Heart left ventricle (tissue), 16 donors: ENCODE results near the gene ADPRHL1. TPM values are rescaled to one million over a fixed set of nuclear protein-coding genes. Genes with fewer than 3 reads are reported as not detected.
"Not testable (repeated sequence)": the region's sequence is repeated elsewhere in the genome, so short reads cannot be mapped to it uniquely, and the experiment has no call there.

Source experiments
- ATAC-seq, 4 donors: fragments of 200-7000 bp; cut with Tn5 transposase; one replicate each; pipeline ENCODE4 v1.9.1; 2020 to 2022; ENCODE audit warnings: moderate library complexity in 4 of 4, mild to moderate bottlenecking in 3 of 4, moderate number of reproducible peaks in 1 of 4
- DNase-seq, 5 donors: peaks; one replicate each; pipeline ENCODE4 v3.0.0-alpha.2; 2020
- H3K27ac ChIP-seq, 12 donors: fragments of 200-600 bp; sonication (generic) in 4 of 12; one replicate each; pipeline versions ENCODE4 v1.5.0 to v1.8.0; 2016 to 2022; ENCODE audit warnings: mild to moderate bottlenecking in 2 of 12
- H3K27me3 ChIP-seq, 9 donors: fragments of 200-600 bp; sonication (generic) in 2 of 9; one replicate each; pipeline versions ENCODE4 v1.5.1 to v1.8.0; 2016 to 2022; ENCODE audit warnings: mild to moderate bottlenecking in 3 of 9
- H3K36me3 ChIP-seq, 9 donors: fragments of 200-600 bp; sonication (generic) in 2 of 9; one replicate each; pipeline versions ENCODE4 v1.5.0 to v1.8.0; 2018 to 2022; ENCODE audit warnings: mild to moderate bottlenecking in 2 of 9
- H3K4me1 ChIP-seq, 12 donors: fragments of 200-600 bp; sonication (generic) in 4 of 12; one replicate each; pipeline versions ENCODE4 v1.5.0 to v1.8.0; 2016 to 2022; ENCODE audit warnings: mild to moderate bottlenecking in 3 of 12
- H3K4me3 ChIP-seq, 12 donors: fragments of 200-600 bp; sonication (generic) in 4 of 12; one replicate each; pipeline versions ENCODE4 v1.5.0 to v1.8.0; 2017 to 2022; ENCODE audit warnings: mild to moderate bottlenecking in 9 of 12, moderate library complexity in 4 of 12
- H3K9me3 ChIP-seq, 12 donors: fragments of 200-600 bp; sonication (generic) in 4 of 12; one replicate each; pipeline versions ENCODE4 v1.5.0 to v1.8.0; 2016 to 2022; ENCODE audit warnings: mild to moderate bottlenecking in 1 of 12
- POLR2A ChIP-seq, 2 donors: fragments of 450-650 bp; IDR thresholded peaks; one replicate each; pipeline ENCODE4 v1.6.1; 2017; ENCODE audit warnings: antibody characterized with exemption in 2 of 2, mild to moderate bottlenecking in 2 of 2, moderate library complexity in 2 of 2
- WGBS, 4 donors: extraction: QIAGEN DNeasy Blood & Tissue Kit in 2 of 4; methylation state at CpG; one replicate each; pipeline versions ENCODE4 v1.1.5 to v1.1.7; 2013 to 2018; 5-methylcytosine and 5-hydroxymethylcytosine counted together
- intact Hi-C, 10 donors: fragments of 100-400 bp; cut with DNase I; formaldehyde crosslinking; loops; one replicate each; pipeline versions ENCODE4 v1.11.1 to v1.14.2; 2022
- polyA plus RNA-seq, 2 donors: library from polyadenylated mRNA; stranded (reverse); fragments of 200-250 nt; gene quantifications; one replicate each; pipeline ENCODE4 v1.2.3, GENCODE V29; 2013
- total RNA-seq, 9 donors: library from RNA; depleted of rRNA in 2 of 9; stranded (reverse); fragments of >200 nt in 2 of 9; fragmentation: NEBNext Ultra II Directional in 3 of 9; extraction: Animal tissue kit (Norgen Biotek cat#: 25700) in 3 of 9; gene quantifications; one replicate each; pipeline versions ENCODE4 v1.1.0 to v1.2.4, GENCODE V29; 2016 to 2023
- TF ChIP-seq, protein P1 (sequence below), 12 donors: fragments of 200-600 bp; sonication (generic) in 4 of 12; IDR thresholded peaks; one replicate each; pipeline versions ENCODE4 v1.5.0 to v1.8.0; 2018 to 2022; ENCODE audit warnings: antibody characterized with exemption in 12 of 12, mild to moderate bottlenecking in 5 of 12
- donor health status: ischemic (EF 13 %, LVEDD 7.1; RV severe dilation, severe dysfunction).
- donor health status: healthy with polysubstance abuse.
- donor health status: DM: no; HTN: yes; CAD: no.
- donor health status: DM: no; HTN: no; CAD: no.
- donor health status: ischemic (EF 25% LVEDD 6.9; RV normal size, moderate dysfunction).
- donor health status: ischemic (EF 25% LVEDD 5.7; RV mildly dilated, moderate dysfunction).
- donor health status: healthy.
- donor health status: DM: yes; HTN: yes; CAD: no.
- donor health status: ischemic (EF 35%, LVEDD 5.7; RV mildly dilated, moderate dysfunction).
- donor health status: nonischemic (EF 11% LVEDD 7.7; RV severe dilation, severe dysfunction).
- donor health status: DM: yes; HTN: yes; CAD: no.
- donor health status: PGD.
- donor health status: ischemic (EF 29% LVEDD 5.4; RV normal size, mild dysfunction).
- donor health status: nonischemic (EF 23%, LVEDD 6.1; RV moderate dilation, normal function).

Gene ADPRHL1
- total and polyA plus RNA-seq, 11 donors = 160 to 774 (median 521) TPM

DNA sequence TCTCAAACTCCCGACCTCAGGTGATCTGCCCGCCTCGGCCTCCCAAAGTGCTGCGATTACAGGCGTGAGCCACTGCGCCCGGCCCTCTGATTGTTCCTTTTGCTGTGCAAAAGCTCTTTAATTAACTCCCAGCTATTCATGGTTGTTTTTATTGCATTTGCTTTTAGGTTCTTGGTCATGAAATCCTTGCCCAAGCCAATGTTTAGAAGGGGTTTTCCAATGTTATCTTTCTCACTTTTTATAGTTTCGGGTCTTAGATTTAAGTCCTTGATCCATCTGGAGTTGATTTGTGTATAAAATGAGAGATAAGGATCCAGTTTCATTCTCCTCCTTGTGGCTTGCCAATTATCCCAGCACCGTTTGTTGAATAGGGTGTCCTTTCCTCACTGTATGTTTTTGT, 70.2 kb downstream of the ADPRHL1 start:
- TF ChIP-seq, protein P1, sequence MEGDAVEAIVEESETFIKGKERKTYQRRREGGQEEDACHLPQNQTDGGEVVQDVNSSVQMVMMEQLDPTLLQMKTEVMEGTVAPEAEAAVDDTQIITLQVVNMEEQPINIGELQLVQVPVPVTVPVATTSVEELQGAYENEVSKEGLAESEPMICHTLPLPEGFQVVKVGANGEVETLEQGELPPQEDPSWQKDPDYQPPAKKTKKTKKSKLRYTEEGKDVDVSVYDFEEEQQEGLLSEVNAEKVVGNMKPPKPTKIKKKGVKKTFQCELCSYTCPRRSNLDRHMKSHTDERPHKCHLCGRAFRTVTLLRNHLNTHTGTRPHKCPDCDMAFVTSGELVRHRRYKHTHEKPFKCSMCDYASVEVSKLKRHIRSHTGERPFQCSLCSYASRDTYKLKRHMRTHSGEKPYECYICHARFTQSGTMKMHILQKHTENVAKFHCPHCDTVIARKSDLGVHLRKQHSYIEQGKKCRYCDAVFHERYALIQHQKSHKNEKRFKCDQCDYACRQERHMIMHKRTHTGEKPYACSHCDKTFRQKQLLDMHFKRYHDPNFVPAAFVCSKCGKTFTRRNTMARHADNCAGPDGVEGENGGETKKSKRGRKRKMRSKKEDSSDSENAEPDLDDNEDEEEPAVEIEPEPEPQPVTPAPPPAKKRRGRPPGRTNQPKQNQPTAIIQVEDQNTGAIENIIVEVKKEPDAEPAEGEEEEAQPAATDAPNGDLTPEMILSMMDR (IDR thresholded peaks at IDR 0.05) = no peak
- no peak for TF ChIP-seq POLR2A (IDR thresholded peaks at IDR 0.05)
- H3K4me3 ChIP-seq = no peak overlapping the region
- peaks cover 0 to 28% (median 2%) of the 10 kb centered on the region in 12 donors for H3K9me3 ChIP-seq
- H3K27me3 ChIP-seq = peaks cover 0 to 5% (median 0%) of the 10 kb centered on the region in 9 donors
- no peak overlapping the region for H3K27ac ChIP-seq
- DNase-seq (no peak), ATAC-seq (no peak)
- no peaks in the 10 kb centered on the region for H3K36me3 ChIP-seq
- intact Hi-C loops = no loop called here
- WGBS, 4 donors = 92 to 95% (median 94%) methylated on average over 9 of the region's 9 CpGs
- peaks cover 0 to 6% (median 0%) of the 10 kb centered on the region in 12 donors for H3K4me1 ChIP-seq

- DNase-seq, H3K4me1 ChIP-seq, H3K27me3 ChIP-seq, H3K4me3 ChIP-seq, intact Hi-C loops, H3K36me3 ChIP-seq, ATAC-seq, H3K27ac ChIP-seq: not testable (repeated sequence)
- 95 to 100% (median 98%) methylated on average over 2 of the region's 2 CpGs for WGBS, 4 donors
- peaks cover 0 to 23% (median 2%) of the 10 kb centered on the region in 12 donors for H3K9me3 ChIP-seq
Observed at GRCh38 chr13:113382542-113382941, 70.7 kb downstream of the ADPRHL1 start.

- Histone ChIP-seq H3K27ac (no peak overlapping the region), H3K4me1 (peaks cover 0 to 6% (median 0%) of the 10 kb centered on the region in 12 donors), H3K27me3 (peaks cover 0 to 5% (median 0%) of the 10 kb centered on the region in 9 donors), H3K4me3 (no peak overlapping the region), H3K36me3 (no peaks in the 10 kb centered on the region), H3K9me3 (peaks cover 0 to 18% (median 0%) of the 10 kb centered on the region in 12 donors)
- no peak for TF ChIP-seq POLR2A (IDR thresholded peaks at IDR 0.05)
- TF ChIP-seq, protein P1 (IDR thresholded peaks at IDR 0.05) = no peak
- DNase-seq (no peak), ATAC-seq (peak in 2 of 4 donors; percentile 34 to 51)
- 88 to 93% (median 91%) methylated on average over 10 of the region's 10 CpGs for WGBS, 4 donors
- intact Hi-C loops = no loop called here
Observed at GRCh38 chr13:113378825-113379224, 74.5 kb downstream of the ADPRHL1 start.

DNA sequence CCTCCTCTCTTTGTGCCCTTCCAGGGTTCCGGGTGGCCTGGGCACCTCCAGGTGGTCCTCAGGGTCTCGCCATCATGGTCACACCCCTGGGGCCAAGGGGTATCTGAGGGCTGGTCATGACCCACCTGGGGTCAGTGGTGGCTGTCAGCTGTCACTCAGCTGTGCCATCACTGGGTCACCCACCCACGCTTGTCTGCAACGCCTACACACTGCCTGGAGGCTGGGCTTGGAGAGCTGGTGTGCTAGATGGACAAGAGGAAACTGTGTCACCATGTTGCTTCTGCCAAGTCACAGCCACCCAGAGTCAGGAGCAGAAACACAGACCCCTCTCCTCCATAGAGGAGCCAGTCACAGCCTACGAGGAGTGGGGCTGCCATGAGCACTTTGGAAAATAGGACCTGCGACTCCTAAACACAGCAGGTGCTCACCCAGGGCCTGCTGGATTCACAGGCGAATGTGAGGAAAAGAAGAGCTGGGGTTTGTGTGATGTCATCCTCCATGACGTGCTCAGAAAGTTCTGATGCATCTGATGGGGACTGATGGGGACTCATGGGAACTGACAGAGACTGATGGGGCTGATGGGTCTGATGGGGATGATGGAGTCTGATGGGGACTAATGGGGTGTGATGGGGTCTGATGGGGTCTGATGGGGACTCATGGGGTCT, 78.6 kb downstream of the ADPRHL1 start:
- H3K4me3 ChIP-seq = no peak overlapping the region
- H3K4me1 ChIP-seq = no peaks in the 10 kb centered on the region
- ATAC-seq (peak in 1 of 4 donors; percentile 27), DNase-seq (no peak)
- intact Hi-C loops = no loop called here
- no peak overlapping the region for H3K27ac ChIP-seq
- no peaks in the 10 kb centered on the region for H3K9me3 ChIP-seq
- WGBS, 4 donors = 75 to 85% (median 84%) methylated on average over 6 to 8 of the region's 8 CpGs
- H3K27me3 ChIP-seq = no peaks in the 10 kb centered on the region
- TF ChIP-seq POLR2A (IDR thresholded peaks at IDR 0.05) = no peak
- TF ChIP-seq, protein P1 (IDR thresholded peaks at IDR 0.05) = no peak
- H3K36me3 ChIP-seq = no peaks in the 10 kb centered on the region
